Neural cell (in vitro differentiated cells): ENCODE data around the gene MEAF6.

Source experiments
- CTCF ChIP-seq: fragments of 450-650 bp; IDR thresholded peaks from 2 replicates; pipeline ENCODE4 v1.5.1; 2014; ENCODE audit warnings: antibody characterized with exemption, mild to moderate bottlenecking, moderate library complexity; ENCODE audit not compliant: poor library complexity, severe bottlenecking
- EZH2 ChIP-seq: fragments of 200-600, 300-800 bp; shearing (Covaris generic), sonication (generic); IDR thresholded peaks from 2 replicates; pipeline ENCODE4 v1.6.1; 2014; ENCODE audit warnings: antibody characterized with exemption, low read length, borderline replicate concordance, mild to moderate bottlenecking; ENCODE audit not compliant: insufficient read depth, poor library complexity, severe bottlenecking
- MXI1 ChIP-seq: fragments of 450-650 bp; conservative IDR thresholded peaks from 2 replicates; pipeline ENCODE4 v1.6.1; 2014; ENCODE audit warnings: antibody characterized with exemption, mild to moderate bottlenecking; ENCODE audit not compliant: poor library complexity, severe bottlenecking
- TAF1 ChIP-seq: IDR thresholded peaks from 2 replicates; pipeline ENCODE4 v1.6.1; 2012; ENCODE audit warnings: low read depth

GRCh38 chr1:37474697-37475379, 39.7 kb downstream of the MEAF6 start:
- TF ChIP-seq CTCF (no peak), EZH2 (no peak), TAF1 (no peak), MXI1 (no peak)
